Gastrocnemius medialis (tissue), 4 donors: ENCODE measurements around the gene PFKFB3. TPM values are rescaled to one million over a fixed set of nuclear protein-coding genes. Genes with fewer than 3 reads are reported as not detected.
A peak's percentile ranks its signal among the peaks of the same experiment; 100 is the strongest.

Source experiments
- ATAC-seq, 2 donors: fragments of 150-250 bp; one replicate each; pipeline ENCODE4 v1.9.1; 2016
- DNase-seq, 2 donors: peaks; one replicate each; pipeline ENCODE4 v3.0.0-alpha.2; 2019
- H3K27ac ChIP-seq, 4 donors: fragments of 200-600 bp; sonication (generic); 1 replicate in 1 of 4; 2 replicates in 3 of 4; pipeline ENCODE4 v1.5.1; 2016 to 2018; ENCODE audit warnings: mild to moderate bottlenecking in 2 of 4, moderate library complexity in 1 of 4
- H3K27me3 ChIP-seq, 3 donors: fragments of 200-600 bp; sonication (generic) in 2 of 3; 1 replicate in 1 of 3; 2 replicates in 2 of 3; pipeline versions ENCODE4 v1.5.1 to v1.6.0; 2016 to 2019; ENCODE audit warnings: mild to moderate bottlenecking in 1 of 3, moderate library complexity in 1 of 3
- H3K36me3 ChIP-seq, 2 donors: fragments of 200-600 bp; sonication (generic) in 1 of 2; one replicate each; pipeline ENCODE4 v1.5.1; 2017 to 2018
- H3K4me1 ChIP-seq, 2 donors: fragments of 200-600 bp; sonication (generic) in 1 of 2; one replicate each; pipeline ENCODE4 v1.5.1; 2016 to 2017; ENCODE audit warnings: mild to moderate bottlenecking in 2 of 2
- H3K4me3 ChIP-seq, 4 donors: fragments of 200-600 bp; sonication (generic) in 3 of 4; 1 replicate in 1 of 4; 2 replicates in 3 of 4; pipeline ENCODE4 v1.5.1; 2016 to 2019; ENCODE audit warnings: mild to moderate bottlenecking in 2 of 4
- H3K9me3 ChIP-seq, 3 donors: fragments of 200-600 bp; sonication (generic) in 2 of 3; 1 replicate in 1 of 3; 2 replicates in 2 of 3; pipeline ENCODE4 v1.5.1; 2016 to 2019
- POLR2A ChIP-seq, 2 donors: fragments of 450-650 bp; IDR thresholded peaks; one replicate each; pipeline ENCODE4 v1.6.1; 2017; ENCODE audit warnings: antibody characterized with exemption in 2 of 2, mild to moderate bottlenecking in 2 of 2, moderate library complexity in 2 of 2
- in situ Hi-C, 4 donors: fragments of 200-750 bp; cut with MboI; loops; one replicate each; pipeline versions ENCODE4 v1.15.0 to v1.8.0; 2017; ENCODE audit warnings: low sequenced_read_pairs in 4 of 4
- intact Hi-C: fragments of 100-400 bp; cut with DNase I; formaldehyde crosslinking; loops from one replicate; pipeline ENCODE4 v1.15.1; 2023; ENCODE audit warnings: low total_unique reads
- total RNA-seq, 4 donors: library from RNA; depleted of rRNA; stranded (reverse); fragments of >200 nt; gene quantifications; one replicate each; pipeline versions ENCODE4 v1.1.0 to v1.2.3, GENCODE V29; 2016
- TF ChIP-seq, protein P1 (sequence below), 5 experiments: fragments of 450-650 bp in 3 of 5; fragments of 200-600 bp in 2 of 5; sonication (generic) in 2 of 5; IDR thresholded peaks in 4 of 5; conservative IDR thresholded peaks in 1 of 5; 1 replicate in 4 of 5; 2 replicates in 1 of 5; pipeline ENCODE4 v1.5.1; 2016 to 2019; ENCODE audit warnings: antibody characterized with exemption in 5 of 5, mild to moderate bottlenecking in 3 of 5, moderate library complexity in 3 of 5

Gene PFKFB3
- total RNA-seq, 4 donors from 2014 or later: 218 to 1,159 (median 337) TPM

DNA sequence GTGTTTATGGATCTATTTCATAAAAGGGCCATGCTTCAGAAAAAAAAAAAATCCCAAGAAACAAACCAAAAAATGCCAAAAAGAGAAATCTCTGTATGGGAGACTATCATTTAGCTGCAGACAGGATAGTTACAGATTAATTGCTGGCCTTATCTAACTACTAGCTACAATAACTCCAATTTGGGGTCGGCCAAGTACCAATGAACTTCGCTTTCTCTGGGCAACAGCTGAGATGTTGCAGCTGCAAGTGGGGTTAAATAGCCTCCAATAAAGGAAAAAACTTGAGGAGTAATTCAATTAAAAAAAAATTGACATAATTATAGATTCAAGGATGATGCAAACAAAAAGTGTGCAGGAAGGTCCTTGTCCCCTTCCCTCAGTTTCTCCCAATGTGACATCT, 73.6 kb downstream of the PFKFB3 start:
- ATAC-seq (no peak), DNase-seq (no peak)
- H3K27me3 ChIP-seq: no peaks in the 10 kb centered on the region
- TF ChIP-seq, protein P1, sequence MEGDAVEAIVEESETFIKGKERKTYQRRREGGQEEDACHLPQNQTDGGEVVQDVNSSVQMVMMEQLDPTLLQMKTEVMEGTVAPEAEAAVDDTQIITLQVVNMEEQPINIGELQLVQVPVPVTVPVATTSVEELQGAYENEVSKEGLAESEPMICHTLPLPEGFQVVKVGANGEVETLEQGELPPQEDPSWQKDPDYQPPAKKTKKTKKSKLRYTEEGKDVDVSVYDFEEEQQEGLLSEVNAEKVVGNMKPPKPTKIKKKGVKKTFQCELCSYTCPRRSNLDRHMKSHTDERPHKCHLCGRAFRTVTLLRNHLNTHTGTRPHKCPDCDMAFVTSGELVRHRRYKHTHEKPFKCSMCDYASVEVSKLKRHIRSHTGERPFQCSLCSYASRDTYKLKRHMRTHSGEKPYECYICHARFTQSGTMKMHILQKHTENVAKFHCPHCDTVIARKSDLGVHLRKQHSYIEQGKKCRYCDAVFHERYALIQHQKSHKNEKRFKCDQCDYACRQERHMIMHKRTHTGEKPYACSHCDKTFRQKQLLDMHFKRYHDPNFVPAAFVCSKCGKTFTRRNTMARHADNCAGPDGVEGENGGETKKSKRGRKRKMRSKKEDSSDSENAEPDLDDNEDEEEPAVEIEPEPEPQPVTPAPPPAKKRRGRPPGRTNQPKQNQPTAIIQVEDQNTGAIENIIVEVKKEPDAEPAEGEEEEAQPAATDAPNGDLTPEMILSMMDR (IDR thresholded peaks at IDR 0.05 in 4 of 5, conservative IDR thresholded peaks at IDR 0.05 in 1 of 5): no peak
- TF ChIP-seq POLR2A (IDR thresholded peaks at IDR 0.05): no peak
- no peaks in the 10 kb centered on the region for H3K9me3 ChIP-seq
- no peak overlapping the region for H3K4me3 ChIP-seq
- intact Hi-C loops (loop anchor here (5.0 kb wide), 1 partner anchor 51 kb away; no protein-coding TSS in a partner anchor), in situ Hi-C loops (no loop called here)
- H3K27ac ChIP-seq: no peak overlapping the region
- peaks cover 3 to 5% of the 10 kb centered on the region in 2 donors for H3K4me1 ChIP-seq
- H3K36me3 ChIP-seq: no peaks in the 10 kb centered on the region

DNA sequence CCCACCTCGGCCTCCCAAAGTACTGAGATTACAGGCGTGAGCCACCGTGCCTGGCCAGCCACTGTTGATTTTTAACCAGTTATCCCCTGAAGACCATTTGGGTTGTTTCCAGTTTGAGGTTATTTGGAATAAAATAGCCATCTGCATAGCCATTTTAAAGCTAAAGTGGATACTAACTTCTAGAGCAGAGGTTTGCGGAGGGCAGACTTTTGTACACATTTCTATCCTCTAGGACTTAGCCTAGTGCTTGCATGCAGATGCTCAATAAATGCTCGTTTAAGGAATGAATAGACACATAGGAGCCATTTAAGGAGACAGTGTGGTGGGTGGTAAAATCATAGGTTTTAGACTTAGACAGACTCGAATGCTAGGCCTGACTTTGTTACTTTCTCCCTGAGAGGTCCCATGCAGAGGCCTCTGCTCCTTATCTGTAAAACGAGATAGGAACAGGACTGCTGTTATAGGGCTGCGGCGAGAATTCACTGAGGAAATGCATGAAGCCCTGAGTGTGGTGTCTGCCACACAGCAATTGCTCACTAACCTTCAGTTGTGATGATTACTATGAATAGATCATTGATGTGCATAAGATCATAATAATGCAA, 75.9 kb downstream of the PFKFB3 start:
- TF ChIP-seq, protein P1 (IDR thresholded peaks at IDR 0.05 in 4 of 5, conservative IDR thresholded peaks at IDR 0.05 in 1 of 5): no peak
- TF ChIP-seq POLR2A (IDR thresholded peaks at IDR 0.05): no peak
- Histone ChIP-seq H3K27ac (no peak overlapping the region), H3K4me1 (peaks cover 3 to 5% of the 10 kb centered on the region in 2 donors), H3K36me3 (no peaks in the 10 kb centered on the region), H3K27me3 (no peaks in the 10 kb centered on the region), H3K9me3 (no peaks in the 10 kb centered on the region), H3K4me3 (no peak overlapping the region)
- no peak for ATAC-seq
- intact Hi-C loops (loop anchor here (5.0 kb wide), 1 partner anchor 49 kb away; no protein-coding TSS in a partner anchor), in situ Hi-C loops (no loop called here)
- no peak for DNase-seq

DNA sequence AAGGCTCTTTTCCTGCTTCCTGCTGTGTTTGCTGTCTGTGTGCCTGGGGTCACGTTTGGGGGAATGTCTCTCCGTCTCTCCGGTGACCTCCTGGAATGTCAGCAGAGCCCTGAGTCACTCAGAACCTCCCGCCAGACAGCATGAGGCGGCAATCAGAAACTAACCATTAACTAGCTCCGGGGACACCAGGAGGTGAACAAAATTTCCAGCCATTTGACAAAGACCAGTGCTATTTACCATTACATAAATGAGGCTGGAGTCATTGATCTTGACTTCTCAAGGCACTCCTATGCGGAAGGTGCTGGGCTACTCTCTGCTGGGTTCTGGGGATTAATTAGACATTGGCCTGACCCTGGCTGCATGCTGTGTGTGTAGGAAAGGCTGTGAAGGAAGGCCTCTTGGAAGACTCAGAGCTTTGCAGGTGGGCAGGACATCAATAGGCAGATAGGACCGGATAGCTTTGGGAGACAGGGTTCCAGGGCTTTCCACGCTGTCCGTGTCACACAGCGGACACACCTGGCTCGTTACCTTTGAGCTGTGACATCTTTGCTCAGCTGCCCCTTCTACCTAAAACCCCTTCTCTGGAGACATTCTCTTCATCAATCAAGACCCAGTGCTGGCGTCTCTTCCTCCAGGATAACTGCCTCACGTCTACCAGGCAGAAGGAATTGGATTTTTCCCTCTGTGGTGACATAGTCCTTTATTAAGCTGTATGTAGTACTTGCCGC, 77.0 kb downstream of the PFKFB3 start:
- Histone ChIP-seq H3K9me3 (no peaks in the 10 kb centered on the region), H3K4me1 (peaks cover 3 to 5% of the 10 kb centered on the region in 2 donors), H3K27ac (no peak overlapping the region), H3K27me3 (no peaks in the 10 kb centered on the region), H3K4me3 (no peak overlapping the region), H3K36me3 (no peaks in the 10 kb centered on the region)
- ATAC-seq: peak in 1 of 2 donors; percentile 14
- TF ChIP-seq, protein P1 (IDR thresholded peaks at IDR 0.05 in 4 of 5, conservative IDR thresholded peaks at IDR 0.05 in 1 of 5): no peak
- TF ChIP-seq POLR2A (IDR thresholded peaks at IDR 0.05): no peak
- in situ Hi-C loops (no loop called here), intact Hi-C loops (loop anchor here (5.0 kb wide), 1 partner anchor 48 kb away; no protein-coding TSS in a partner anchor)
- no peak for DNase-seq

DNA sequence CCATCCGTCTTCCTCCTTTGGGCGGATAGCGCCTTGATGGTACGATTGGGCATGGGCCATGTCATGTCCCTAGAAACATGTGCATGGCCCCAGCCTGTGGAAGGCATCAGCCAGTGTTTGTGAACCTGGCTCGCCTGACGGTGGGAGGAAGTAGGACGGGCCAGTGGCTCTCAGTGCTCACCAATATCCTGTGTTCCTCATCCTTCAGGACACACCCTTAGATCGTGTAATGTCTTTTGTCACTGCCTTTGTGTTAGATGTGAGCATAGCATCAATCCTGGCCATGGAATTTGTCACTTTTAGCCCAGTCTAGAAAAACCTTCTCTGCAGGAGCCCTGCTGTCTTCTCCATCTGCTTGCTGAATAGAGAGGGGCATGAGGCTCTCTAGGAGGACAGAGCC, 77.6 kb downstream of the PFKFB3 start:
- Histone ChIP-seq H3K4me1 (peaks cover 0 to 5% of the 10 kb centered on the region in 2 donors), H3K9me3 (no peaks in the 10 kb centered on the region), H3K36me3 (no peaks in the 10 kb centered on the region), H3K27me3 (no peaks in the 10 kb centered on the region), H3K4me3 (no peak overlapping the region), H3K27ac (no peak overlapping the region)
- intact Hi-C loops (no loop called here), in situ Hi-C loops (no loop called here)
- ATAC-seq (no peak), DNase-seq (no peak)
- no peak for TF ChIP-seq POLR2A (IDR thresholded peaks at IDR 0.05)
- TF ChIP-seq, protein P1 (IDR thresholded peaks at IDR 0.05 in 4 of 5, conservative IDR thresholded peaks at IDR 0.05 in 1 of 5): no peak
